Measurements from ENCODE around the gene TCF4.

The TCF4 gene

DNA sequence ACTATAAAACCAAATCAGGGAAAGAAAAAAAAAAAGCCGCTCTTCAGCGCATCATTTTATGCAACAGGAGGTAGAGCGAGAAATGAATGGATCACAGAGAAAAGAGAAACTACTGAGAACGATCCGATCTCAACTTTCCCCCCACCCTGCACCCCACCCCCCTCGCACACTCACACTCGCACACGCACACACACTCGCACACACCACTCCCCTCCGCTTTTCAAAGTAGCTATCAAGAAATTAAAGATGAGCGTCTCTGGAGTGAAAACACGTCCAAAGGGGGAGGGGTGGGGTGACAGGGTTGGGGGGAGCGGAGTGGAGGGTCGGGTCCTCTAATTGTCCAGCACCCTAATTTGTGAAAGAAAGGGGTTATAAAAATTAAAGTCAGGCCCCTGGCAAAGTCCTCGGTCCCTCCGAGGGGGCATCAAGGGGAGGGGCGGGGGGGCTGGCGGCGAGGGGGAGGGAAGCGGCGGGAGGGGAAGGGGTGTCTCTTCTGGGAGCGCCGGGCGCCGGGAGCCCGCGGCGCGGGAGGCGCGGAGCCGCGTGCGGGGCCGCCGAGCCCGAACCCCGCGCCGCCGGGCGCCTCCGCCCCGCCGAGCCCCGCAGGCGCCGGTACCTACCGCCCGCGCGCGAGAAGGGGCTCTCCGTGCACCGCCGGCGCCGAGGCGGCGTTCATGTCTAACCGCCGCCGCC lies 428 bp downstream of the TCF4 start:
- FAIRE-seq (no peak), DNase-seq (ENCODE audit: extremely low spot score, insufficient read length, low read depth) (no peak)

DNA sequence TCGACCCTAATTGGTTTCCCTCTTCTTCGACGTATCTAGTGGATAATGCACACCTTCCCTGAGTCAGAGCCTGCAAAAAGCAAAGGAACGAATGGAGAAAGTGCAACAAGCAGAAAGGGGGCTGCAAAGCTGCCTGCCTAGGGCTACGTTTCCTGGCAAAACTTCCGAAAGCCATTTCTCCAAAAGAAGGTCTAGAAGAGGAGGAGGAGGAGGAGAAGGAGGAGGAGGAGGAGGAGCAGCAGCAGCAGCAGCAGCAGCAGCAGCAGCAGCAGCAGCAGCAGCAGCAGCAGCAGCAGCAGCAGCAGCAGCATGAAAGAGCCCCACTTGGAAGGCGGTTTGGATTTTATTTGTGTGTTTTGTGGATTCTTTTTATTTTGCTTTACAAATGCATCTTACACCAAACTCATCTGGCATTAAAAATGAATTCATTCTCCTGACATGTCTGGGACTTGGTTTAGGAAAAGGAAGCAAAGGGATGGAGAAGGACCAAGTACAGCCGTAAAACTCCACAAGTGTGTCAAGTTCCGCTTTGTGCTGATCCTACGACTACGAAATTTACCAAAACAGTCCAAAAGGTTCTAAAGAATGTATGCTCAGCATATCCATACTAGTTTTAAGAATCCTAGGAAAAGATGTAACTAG lies 2.0 kb downstream of the TCF4 start:
- DNase-seq (ENCODE audit: extremely low spot score, insufficient read length, low read depth) (no peak), FAIRE-seq (no peak)

GRCh38 chr18:55585065-55585919 lies 2.7 kb downstream of the TCF4 start:
- DNase-seq (ENCODE audit: extremely low spot score, insufficient read length, low read depth) (no peak), FAIRE-seq (no peak)

GRCh38 chr18:55584201-55584600 lies 3.8 kb downstream of the TCF4 start:
- no peak for DNase-seq (ENCODE audit: extremely low spot score, insufficient read length, low read depth)
- no peak for FAIRE-seq

GRCh38 chr18:55582325-55582724 lies 5.7 kb downstream of the TCF4 start:
- DNase-seq (ENCODE audit: extremely low spot score, insufficient read length, low read depth) = no peak
- FAIRE-seq = no peak

GRCh38 chr18:55579501-55580270 lies 8.3 kb downstream of the TCF4 start:
- FAIRE-seq (no peak), DNase-seq (ENCODE audit: extremely low spot score, insufficient read length, low read depth) (no peak)

GRCh38 chr18:55577812-55578539 lies 10.0 kb downstream of the TCF4 start:
- FAIRE-seq = peak; percentile 45
- DNase-seq (ENCODE audit: extremely low spot score, insufficient read length, low read depth) = no peak

- no peak for FAIRE-seq
Measured at GRCh38 chr18:55576001-55576400, 12.0 kb downstream of the TCF4 start.

GRCh38 chr18:55575066-55575465 lies 12.9 kb downstream of the TCF4 start:
- FAIRE-seq = no peak
- no peak for DNase-seq (ENCODE audit: extremely low spot score, insufficient read length, low read depth)

More at GRCh38 chr18:55576001-55576400, 12.0 kb downstream of the TCF4 start:
- DNase-seq (ENCODE audit: extremely low spot score, insufficient read length, low read depth) = no peak

- FAIRE-seq (no peak), DNase-seq (ENCODE audit: extremely low spot score, insufficient read length, low read depth) (no peak)
Measured at GRCh38 chr18:55573386-55573785, 14.6 kb downstream of the TCF4 start.

DNA sequence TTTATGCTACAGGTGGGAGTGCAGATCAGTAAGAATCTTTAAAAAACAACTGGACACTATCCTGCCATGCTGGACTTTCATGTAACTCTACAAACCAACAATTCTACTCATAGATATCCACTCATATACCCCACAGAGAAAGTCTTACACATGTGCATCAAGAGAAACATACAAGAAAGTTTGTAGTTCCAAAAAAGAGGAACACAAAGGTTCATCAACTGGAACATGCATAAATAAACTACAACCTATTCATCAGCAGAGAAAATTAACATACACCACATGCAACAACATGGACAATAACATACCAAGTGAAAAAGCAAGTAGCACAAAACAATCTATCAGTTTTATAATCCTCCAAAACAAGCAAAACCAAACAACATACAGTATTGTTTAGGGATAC lies 17.0 kb downstream of the TCF4 start:
- no peak for DNase-seq (ENCODE audit: extremely low spot score, insufficient read length, low read depth)

GRCh38 chr18:55566456-55566935 lies 21.5 kb downstream of the TCF4 start:
- FAIRE-seq (no peak), DNase-seq (ENCODE audit: extremely low spot score, insufficient read length, low read depth) (no peak)

More for the DNA sequence above, 17.0 kb downstream of the TCF4 start:
- FAIRE-seq = no peak

DNA sequence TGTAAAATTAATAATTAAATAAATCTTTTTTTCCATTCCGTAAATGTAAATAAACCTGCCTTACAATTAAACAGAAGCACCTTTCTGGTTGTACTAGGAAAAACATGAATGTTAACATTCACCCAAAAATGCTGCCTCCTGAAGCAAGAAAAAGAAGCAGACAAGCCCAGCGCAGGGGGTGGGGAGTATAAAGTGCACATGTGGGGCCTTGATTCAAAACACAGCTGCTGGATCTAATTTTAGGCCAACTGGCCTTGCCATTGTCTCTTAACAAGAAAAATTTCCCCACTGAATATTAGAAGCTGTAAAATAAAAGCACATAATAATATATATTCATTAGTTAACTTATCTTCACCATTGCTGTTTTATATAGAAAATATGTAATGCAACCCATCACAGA lies 28.3 kb downstream of the TCF4 start:
- FAIRE-seq = no peak
- no peak for DNase-seq (ENCODE audit: extremely low spot score, insufficient read length, low read depth)

DNA sequence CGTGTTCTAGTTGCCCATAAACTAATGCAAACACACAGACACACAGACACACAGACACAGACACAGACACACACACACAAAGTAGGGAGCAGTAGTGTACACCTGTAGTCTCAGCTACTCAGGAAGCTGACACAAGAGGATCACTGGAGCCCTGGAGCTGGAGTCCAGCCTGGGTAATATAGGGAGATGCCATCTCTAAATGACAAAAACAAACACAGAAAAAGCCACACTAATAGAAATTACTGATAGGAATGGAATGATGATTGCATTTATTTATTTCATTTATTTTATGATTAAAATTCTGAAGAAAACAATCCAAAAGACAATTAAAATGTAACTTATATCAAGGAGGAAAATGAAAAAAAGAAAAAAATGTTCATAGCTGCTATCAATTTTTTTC lies 30.8 kb downstream of the TCF4 start:
- DNase-seq (ENCODE audit: extremely low spot score, insufficient read length, low read depth) = no peak
- no peak for FAIRE-seq

- FAIRE-seq (no peak), DNase-seq (ENCODE audit: extremely low spot score, insufficient read length, low read depth) (no peak)
Measured at GRCh38 chr18:55555395-55556027, 32.5 kb downstream of the TCF4 start.

GRCh38 chr18:55552526-55553189 lies 35.3 kb downstream of the TCF4 start:
- no peak for FAIRE-seq
- no peak for DNase-seq (ENCODE audit: extremely low spot score, insufficient read length, low read depth)

- no peak for FAIRE-seq
- no peak for DNase-seq (ENCODE audit: extremely low spot score, insufficient read length, low read depth)
Measured at GRCh38 chr18:55551227-55551626, 36.8 kb downstream of the TCF4 start.

DNA sequence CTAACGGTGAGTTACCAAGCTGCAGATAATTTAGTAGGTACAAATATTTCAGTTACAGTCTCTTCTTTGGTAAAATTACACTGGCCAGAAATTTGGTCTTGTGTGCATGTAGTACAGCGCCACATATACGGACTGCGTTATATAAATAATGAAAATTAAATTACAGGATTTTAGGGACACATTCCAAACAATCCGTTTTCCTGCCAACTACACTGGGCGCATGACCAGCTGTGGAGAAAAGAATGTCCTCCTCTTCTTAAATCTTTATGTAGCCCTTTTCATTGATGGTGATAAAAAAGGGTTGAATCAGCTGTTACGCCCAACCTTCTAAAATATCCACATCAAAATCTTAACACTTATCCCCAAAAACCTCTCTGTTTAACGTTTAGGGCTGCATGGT lies 37.5 kb downstream of the TCF4 start:
- FAIRE-seq (no peak), DNase-seq (ENCODE audit: extremely low spot score, insufficient read length, low read depth) (no peak)
